SU-DHL-6 (cell line): ENCODE results near the gene C6orf52.

Experiments used
- EZH2phosphoT487 ChIP-seq: fragments of 200-600 bp; sonication (generic), shearing (Covaris generic); conservative IDR thresholded peaks from 2 replicates; pipeline ENCODE4 v1.6.1; 2018; ENCODE audit warnings: mild to moderate bottlenecking, antibody characterized with exemption, low read length, moderate library complexity, mixed read lengths
- TF ChIP-seq, protein P1 (sequence below): fragments of 200-600 bp; sonication (generic); IDR thresholded peaks from one replicate; pipeline ENCODE4 v1.5.1; 2017; ENCODE audit warnings: antibody characterized with exemption, mild to moderate bottlenecking, low read length, moderate library complexity; ENCODE audit not compliant: insufficient read depth, poor library complexity, severe bottlenecking

DNA sequence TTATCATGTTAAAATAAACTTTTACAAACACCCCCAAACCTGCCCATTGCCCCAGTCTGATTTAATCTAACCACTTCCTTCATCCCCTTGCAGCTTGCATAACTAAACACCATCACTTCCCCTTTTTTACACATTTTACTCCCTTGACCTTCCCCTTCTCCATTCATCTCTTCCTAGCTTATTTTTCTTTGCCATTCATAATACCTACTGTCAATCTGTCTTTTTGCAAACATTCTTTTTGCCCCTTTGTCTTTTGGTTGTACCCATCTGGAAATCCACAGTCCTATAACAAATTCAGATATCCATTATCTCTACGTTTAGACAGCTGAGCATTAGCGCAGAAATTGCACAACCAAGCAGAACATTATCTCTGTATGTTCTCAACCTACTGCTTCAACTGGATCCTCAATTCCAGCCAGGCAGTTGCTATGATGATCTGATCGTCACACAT lies 51.2 kb downstream of the C6orf52 start:
- TF ChIP-seq, protein P1, sequence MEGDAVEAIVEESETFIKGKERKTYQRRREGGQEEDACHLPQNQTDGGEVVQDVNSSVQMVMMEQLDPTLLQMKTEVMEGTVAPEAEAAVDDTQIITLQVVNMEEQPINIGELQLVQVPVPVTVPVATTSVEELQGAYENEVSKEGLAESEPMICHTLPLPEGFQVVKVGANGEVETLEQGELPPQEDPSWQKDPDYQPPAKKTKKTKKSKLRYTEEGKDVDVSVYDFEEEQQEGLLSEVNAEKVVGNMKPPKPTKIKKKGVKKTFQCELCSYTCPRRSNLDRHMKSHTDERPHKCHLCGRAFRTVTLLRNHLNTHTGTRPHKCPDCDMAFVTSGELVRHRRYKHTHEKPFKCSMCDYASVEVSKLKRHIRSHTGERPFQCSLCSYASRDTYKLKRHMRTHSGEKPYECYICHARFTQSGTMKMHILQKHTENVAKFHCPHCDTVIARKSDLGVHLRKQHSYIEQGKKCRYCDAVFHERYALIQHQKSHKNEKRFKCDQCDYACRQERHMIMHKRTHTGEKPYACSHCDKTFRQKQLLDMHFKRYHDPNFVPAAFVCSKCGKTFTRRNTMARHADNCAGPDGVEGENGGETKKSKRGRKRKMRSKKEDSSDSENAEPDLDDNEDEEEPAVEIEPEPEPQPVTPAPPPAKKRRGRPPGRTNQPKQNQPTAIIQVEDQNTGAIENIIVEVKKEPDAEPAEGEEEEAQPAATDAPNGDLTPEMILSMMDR, result no peak
- no peak for TF ChIP-seq EZH2phosphoT487
